H9 (cell line): ENCODE data around the gene GRK1. TPM values are rescaled to one million over a fixed set of nuclear protein-coding genes. Genes with fewer than 3 reads are reported as not detected.

Source experiments
- DNase-seq: peaks from one replicate; pipeline ENCODE4 v3.0.0-alpha.2; 2017
- H2AFZ ChIP-seq: one replicate; pipeline ENCODE4 v1.6.1; 2013; ENCODE audit warnings: mild to moderate bottlenecking, low read length, control low read depth, moderate library complexity
- H2AK5ac ChIP-seq: 2 replicates; pipeline ENCODE4 v1.6.1; 2013; ENCODE audit warnings: low read length, control low read depth, mixed read lengths; ENCODE audit not compliant: insufficient read length
- H2BK120ac ChIP-seq: one replicate; pipeline ENCODE4 v1.6.1; 2013; ENCODE audit warnings: low read depth, mild to moderate bottlenecking, low read length, control low read depth, inconsistent platforms; ENCODE audit not compliant: poor library complexity, severe bottlenecking
- H2BK12ac ChIP-seq: 2 replicates; pipeline ENCODE4 v1.6.1; 2013; ENCODE audit warnings: low read length, control low read depth, mixed read lengths, low read depth; ENCODE audit not compliant: insufficient read length
- H2BK15ac ChIP-seq: 2 replicates; pipeline ENCODE4 v1.6.1; 2013; ENCODE audit warnings: low read depth, low read length, control low read depth
- H2BK20ac ChIP-seq: one replicate; pipeline ENCODE4 v1.6.1; 2013; ENCODE audit warnings: low read depth, mild to moderate bottlenecking, low read length, control low read depth, inconsistent platforms; ENCODE audit not compliant: poor library complexity, severe bottlenecking
- H2BK5ac ChIP-seq: 2 replicates; pipeline ENCODE4 v1.6.1; 2013; ENCODE audit warnings: low read length, control low read depth, mixed read lengths; ENCODE audit not compliant: insufficient read length
- H3K14ac ChIP-seq: 2 replicates; pipeline ENCODE4 v1.6.1; 2013; ENCODE audit warnings: low read length, control low read depth; ENCODE audit not compliant: insufficient read depth
- H3K18ac ChIP-seq: 2 replicates; pipeline ENCODE4 v1.6.1; 2013; ENCODE audit warnings: low read depth, mild to moderate bottlenecking, mixed read lengths, low read length, control low read depth; ENCODE audit not compliant: insufficient read length
- H3K23ac ChIP-seq: 2 replicates; pipeline ENCODE4 v1.6.1; 2013; ENCODE audit warnings: low read length, control low read depth, mixed read lengths, low read depth; ENCODE audit not compliant: insufficient read length
- H3K23me2 ChIP-seq: 2 replicates; pipeline ENCODE4 v1.6.1; 2013; ENCODE audit warnings: low read depth, mild to moderate bottlenecking, mixed read lengths, low read length, control low read depth; ENCODE audit not compliant: insufficient read length, poor library complexity, severe bottlenecking
- H3K27ac ChIP-seq: 2 replicates; pipeline ENCODE4 v1.5.1; 2013; ENCODE audit warnings: low read length, control low read depth, mixed read lengths, low read depth; ENCODE audit not compliant: insufficient read length
- H3K27me3 ChIP-seq: 2 replicates; pipeline ENCODE4 v1.6.1; 2013; ENCODE audit warnings: low read length, control low read depth, inconsistent platforms; ENCODE audit not compliant: insufficient read depth
- H3K4ac ChIP-seq: 2 replicates; pipeline ENCODE4 v1.6.1; 2013; ENCODE audit warnings: low read depth, mild to moderate bottlenecking, control low read depth, inconsistent platforms, low read length, moderate library complexity
- H3K4me1 ChIP-seq: 2 replicates; pipeline ENCODE4 v1.6.1; 2013; ENCODE audit warnings: low read length, control low read depth, inconsistent platforms; ENCODE audit not compliant: insufficient read depth
- H3K4me2 ChIP-seq: 2 replicates; pipeline ENCODE4 v1.6.1; 2013; ENCODE audit warnings: low read length, control low read depth, mixed read lengths; ENCODE audit not compliant: insufficient read length, insufficient read depth
- H3K56ac ChIP-seq: 2 replicates; pipeline ENCODE4 v1.6.1; 2013; ENCODE audit warnings: low read depth, mild to moderate bottlenecking, mixed read lengths, low read length, control low read depth; ENCODE audit not compliant: insufficient read length
- H3K79me1 ChIP-seq: 2 replicates; pipeline ENCODE4 v1.6.1; 2013; ENCODE audit warnings: low read depth, mild to moderate bottlenecking, moderate library complexity, low read length, control low read depth, inconsistent platforms; ENCODE audit not compliant: insufficient read depth, poor library complexity, severe bottlenecking
- H3K79me2 ChIP-seq: 2 replicates; pipeline ENCODE4 v1.6.1; 2013; ENCODE audit warnings: low read length, control low read depth, inconsistent platforms; ENCODE audit not compliant: insufficient read depth
- H3K9ac ChIP-seq: 2 replicates; pipeline ENCODE4 v1.6.1; 2013; ENCODE audit warnings: low read length, control low read depth, mixed read lengths; ENCODE audit not compliant: insufficient read length; ENCODE audit errors: extremely low read depth
- H3K9me3 ChIP-seq: one replicate; pipeline ENCODE4 v1.6.1; 2013; ENCODE audit warnings: low read depth, low read length, inconsistent platforms; ENCODE audit not compliant: control insufficient read depth
- H3T11ph ChIP-seq: one replicate; pipeline ENCODE4 v1.6.1; 2013; ENCODE audit warnings: mild to moderate bottlenecking, low read length, control low read depth, inconsistent platforms
- H4K20me1 ChIP-seq: one replicate; pipeline ENCODE4 v1.6.1; 2013; ENCODE audit not compliant: control insufficient read depth, insufficient read length, insufficient read depth
- H4K5ac ChIP-seq: 2 replicates; pipeline ENCODE4 v1.6.1; 2013; ENCODE audit warnings: low read depth, mild to moderate bottlenecking, mixed read lengths, low read length, control low read depth; ENCODE audit not compliant: insufficient read length
- H4K8ac ChIP-seq: replicated peaks from 2 replicates; pipeline ENCODE4 v1.6.1; 2013; ENCODE audit warnings: low read length, control low read depth, mixed read lengths, low read depth; ENCODE audit not compliant: insufficient read length
- H4K91ac ChIP-seq: 2 replicates; pipeline ENCODE4 v1.6.1; 2013; ENCODE audit warnings: low read depth, mild to moderate bottlenecking, moderate library complexity, mixed read lengths, low read length, control low read depth; ENCODE audit not compliant: insufficient read length
- H3K27ac Mint-ChIP-seq, 3 experiments: 2 replicates in 2 of 3; 3 replicates in 1 of 3; pipeline ENCODE4 v1.8.0; 2020 to 2021; ENCODE audit warnings: mixed read lengths in 3 of 3, mild to moderate bottlenecking in 1 of 3, moderate library complexity in 1 of 3
- H3K27me3 Mint-ChIP-seq: 2 replicates; pipeline ENCODE4 v1.8.0; 2021; ENCODE audit warnings: low read depth, mild to moderate bottlenecking, moderate library complexity, mixed read lengths
- H3K36me3 Mint-ChIP-seq, 3 experiments: 2 replicates in 2 of 3; 3 replicates in 1 of 3; pipeline ENCODE4 v1.8.0; 2020 to 2021; ENCODE audit warnings: low read depth in 3 of 3, mixed read lengths in 3 of 3; ENCODE audit not compliant: insufficient read depth in 1 of 3
- H3K4me1 Mint-ChIP-seq, 2 experiments: 2 replicates each; pipeline ENCODE4 v1.8.0; 2020; ENCODE audit warnings: mixed read lengths in 2 of 2
- H3K4me3 Mint-ChIP-seq, 2 experiments: 2 replicates in 1 of 2; 3 replicates in 1 of 2; pipeline ENCODE4 v1.8.0; 2020 to 2021; ENCODE audit warnings: mild to moderate bottlenecking in 2 of 2, mixed read lengths in 2 of 2, moderate library complexity in 1 of 2
- H3K9me3 Mint-ChIP-seq, 2 experiments: 2 replicates in 1 of 2; 3 replicates in 1 of 2; pipeline ENCODE4 v1.8.0; 2020; ENCODE audit warnings: mild to moderate bottlenecking in 2 of 2, mixed read lengths in 2 of 2, moderate library complexity in 1 of 2
- CTCF ChIP-seq: fragments of 200-600 bp; sonication (generic); conservative IDR thresholded peaks from 3 replicates; pipeline ENCODE4 v1.8.0; 2021; ENCODE audit warnings: antibody characterized with exemption, mild to moderate bottlenecking
- WGBS: extraction: QIAGEN DNeasy Blood & Tissue Kit; methylation state at CpG from one replicate; pipeline ENCODE4 v1.1.7; 2013; ENCODE audit warnings: missing lambda C conversion rate, low lambda C conversion rate, mixed read lengths; ENCODE audit not compliant: insufficient read length; ENCODE audit errors: extremely low coverage; 5-methylcytosine and 5-hydroxymethylcytosine counted together
- total RNA-seq: library from RNA; stranded (reverse); gene quantifications from 2 replicates; pipeline ENCODE4 v1.2.1, GENCODE V29; 2021

The GRK1 gene
- total RNA-seq, 1 experiment from 2014 or later: 0.31 TPM

- no peak overlapping the region for H4K8ac ChIP-seq
- H3K56ac ChIP-seq: no peak overlapping the region
- peaks cover 2% of the 10 kb centered on the region; the same call in 1 of the 2 replicates for H3K27me3 Mint-ChIP-seq
- no peak overlapping the region for H3K9ac ChIP-seq
- no peaks in the 10 kb centered on the region for H3K9me3 ChIP-seq
- H2AK5ac ChIP-seq: no peak overlapping the region
- peak overlapping the region in 1 of 3 experiments; percentile 97; a peak in 1 of 7 replicates for H3K27ac Mint-ChIP-seq
- no peak overlapping the region for H3K4ac ChIP-seq
- H3K4me2 ChIP-seq: no peak overlapping the region
- H3T11ph ChIP-seq: no peak overlapping the region
- no peak overlapping the region for H3K27ac ChIP-seq
- no peaks in the 10 kb centered on the region for H3K27me3 ChIP-seq
- no peak for DNase-seq
- H3K36me3 Mint-ChIP-seq: peaks cover 0 to 14% (median 10%) of the 10 kb centered on the region in 3 experiments; a peak in 4 of 7 replicates
- H4K20me1 ChIP-seq: no peaks in the 10 kb centered on the region
- H3K4me1 Mint-ChIP-seq: peaks cover 7% of the 10 kb centered on the region in 2 experiments
- no peak overlapping the region for H3K4me3 Mint-ChIP-seq
- no peak overlapping the region for H2AFZ ChIP-seq
- H2BK12ac ChIP-seq: no peak overlapping the region
- no peak overlapping the region for H3K18ac ChIP-seq
- H3K4me1 ChIP-seq: no peaks in the 10 kb centered on the region
- H2BK5ac ChIP-seq: no peak overlapping the region
- H4K5ac ChIP-seq: no peak overlapping the region
- H2BK120ac ChIP-seq: no peak overlapping the region
- H3K23ac ChIP-seq: no peak overlapping the region
- H3K23me2 ChIP-seq: no peaks in the 10 kb centered on the region
- H4K91ac ChIP-seq: no peak overlapping the region
- no peak overlapping the region for H2BK15ac ChIP-seq
- H3K14ac ChIP-seq: no peak overlapping the region
- TF ChIP-seq CTCF: no peak
- H3K79me1 ChIP-seq: no peaks in the 10 kb centered on the region
- no peaks in the 10 kb centered on the region for H3K79me2 ChIP-seq
- H3K9me3 Mint-ChIP-seq: peaks cover 0 to 4% of the 10 kb centered on the region in 2 experiments; a peak in 2 of 5 replicates
- H2BK20ac ChIP-seq: no peak overlapping the region
- no CpG with 5 or more reads among the region's 24 CpGs for WGBS
Measured at GRCh38 chr13:113652404-113653263, 14.4 kb upstream of the GRK1 start.
